Measurements from ENCODE around the gene APH1B.

The APH1B gene

DNA sequence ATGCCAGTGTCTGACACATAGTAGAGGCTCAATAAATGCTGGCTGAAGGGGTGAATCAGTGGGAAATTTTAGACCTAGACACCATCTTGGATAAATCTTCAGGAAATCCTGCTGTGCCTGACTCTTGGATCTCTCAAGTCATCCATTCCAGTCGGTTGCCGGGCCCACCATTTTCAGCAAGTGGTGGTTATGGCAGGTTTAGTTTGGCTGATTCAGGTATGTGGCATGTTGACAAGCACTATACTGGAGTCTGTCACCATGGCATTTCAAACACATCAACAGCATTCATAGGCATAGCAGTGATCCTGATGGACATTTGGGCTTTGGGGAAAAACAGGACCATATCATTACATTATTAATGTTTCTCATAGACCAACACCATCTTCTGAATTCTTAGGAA is 25.7 kb upstream of the APH1B start:
- no peaks in the 10 kb centered on the region for H3K27me3 ChIP-seq (ENCODE audit: control insufficient read depth in 1 of 2, insufficient read depth in 1 of 2, low read length in 2 of 2)
- H2BK120ac ChIP-seq (ENCODE audit: low read depth, low read length): no peak overlapping the region
- H3K9ac ChIP-seq (ENCODE audit: low read length): peak overlapping the region; percentile 79
- peaks cover 16% of the 10 kb centered on the region for H3K79me1 ChIP-seq (replicated peaks; ENCODE audit: low read length, poor library complexity, severe bottlenecking)
- H4K91ac ChIP-seq (ENCODE audit: low read length): peak overlapping the region; percentile 21
- no peak overlapping the region for H3K4ac ChIP-seq (ENCODE audit: low read depth in 1 of 2, low read length in 2 of 2)
- peak overlapping the region; percentile 58 for H2AK5ac ChIP-seq (ENCODE audit: low read length, severe bottlenecking)
- no peak overlapping the region for H3K4me3 ChIP-seq (ENCODE audit: insufficient read depth in 1 of 2, low read depth in 1 of 2, low read length in 2 of 2)
- H3K36me3 ChIP-seq (ENCODE audit: control insufficient read depth in 1 of 2, insufficient read depth in 2 of 2, low read depth in 1 of 2, low read length in 2 of 2): peaks cover 6 to 23% of the 10 kb centered on the region in 2 experiments
- H3K14ac ChIP-seq (ENCODE audit: low read length in 2 of 2): no peak overlapping the region
- H2BK5ac ChIP-seq (ENCODE audit: low read depth, low read length, poor library complexity, severe bottlenecking): no peak overlapping the region
- H2BK12ac ChIP-seq (ENCODE audit: low read length in 2 of 2): no peak overlapping the region
- no CpG with 5 or more reads among the region's 2 CpGs for whole genome bisulfite sequencing
- DNase-seq: no peak
- peaks cover 10% of the 10 kb centered on the region for H3K4me1 ChIP-seq (ENCODE audit: control insufficient read depth, insufficient read depth, low read depth, low read length)
- no peaks in the 10 kb centered on the region for H3K9me3 ChIP-seq (ENCODE audit: control insufficient read depth, low read length)
- H3K18ac ChIP-seq (ENCODE audit: low read depth in 1 of 2, low read length in 2 of 2): no peak overlapping the region
- H3K4me2 ChIP-seq (ENCODE audit: low read length, poor library complexity, severe bottlenecking): no peak overlapping the region
- no peak overlapping the region for H3K23ac ChIP-seq (ENCODE audit: low read length in 2 of 2)
- no peak overlapping the region for H2AFZ ChIP-seq (ENCODE audit: low read depth, low read length)
- peak overlapping the region; percentile 77 for H3K27ac ChIP-seq (ENCODE audit: low read length, poor library complexity, severe bottlenecking)
- H4K8ac ChIP-seq (ENCODE audit: low read length): no peak overlapping the region
- H2BK15ac ChIP-seq (ENCODE audit: low read depth, poor library complexity, severe bottlenecking): no peak overlapping the region

- H2BK120ac ChIP-seq (ENCODE audit: low read depth, low read length): no peak overlapping the region
- DNase-seq: no peak
Observed at GRCh38 chr15:63252292-63252691, 25.1 kb upstream of the APH1B start.

GRCh38 chr15:63254991-63255390 is 22.4 kb upstream of the APH1B start:
- no peak overlapping the region for H2BK15ac ChIP-seq (ENCODE audit: low read depth, poor library complexity, severe bottlenecking)
- peaks cover 2 to 37% of the 10 kb centered on the region in 2 experiments for H3K36me3 ChIP-seq (ENCODE audit: control insufficient read depth in 1 of 2, insufficient read depth in 2 of 2, low read depth in 1 of 2, low read length in 2 of 2)
- peaks cover 12% of the 10 kb centered on the region for H3K79me1 ChIP-seq (replicated peaks; ENCODE audit: low read length, poor library complexity, severe bottlenecking)
- H3K27me3 ChIP-seq (ENCODE audit: control insufficient read depth in 1 of 2, insufficient read depth in 1 of 2, low read length in 2 of 2): no peaks in the 10 kb centered on the region
- no peak overlapping the region for H3K18ac ChIP-seq (ENCODE audit: low read depth in 1 of 2, low read length in 2 of 2)
- no peak overlapping the region for H2AK5ac ChIP-seq (ENCODE audit: low read length, severe bottlenecking)
- no peak for DNase-seq
- no peaks in the 10 kb centered on the region for H3K9me3 ChIP-seq (ENCODE audit: control insufficient read depth, low read length)
- no peak overlapping the region for H3K23ac ChIP-seq (ENCODE audit: low read length in 2 of 2)
- no peak overlapping the region for H3K9ac ChIP-seq (ENCODE audit: low read length)
- no peak overlapping the region for H4K8ac ChIP-seq (ENCODE audit: low read length)
- H3K4me3 ChIP-seq (ENCODE audit: insufficient read depth in 1 of 2, low read depth in 1 of 2, low read length in 2 of 2): no peak overlapping the region
- H2BK12ac ChIP-seq (ENCODE audit: low read length in 2 of 2): no peak overlapping the region
- no peak overlapping the region for H2AFZ ChIP-seq (ENCODE audit: low read depth, low read length)
- WGBS: 90% methylated on average over 2 of the region's 2 CpGs
- no peak overlapping the region for H3K27ac ChIP-seq (ENCODE audit: low read length, poor library complexity, severe bottlenecking)
- no peak overlapping the region for H3K4ac ChIP-seq (ENCODE audit: low read depth in 1 of 2, low read length in 2 of 2)
- H3K14ac ChIP-seq (ENCODE audit: low read length in 2 of 2): no peak overlapping the region
- H2BK5ac ChIP-seq (ENCODE audit: low read depth, low read length, poor library complexity, severe bottlenecking): no peak overlapping the region
- no peak overlapping the region for H3K4me2 ChIP-seq (ENCODE audit: low read length, poor library complexity, severe bottlenecking)
- peaks cover 10% of the 10 kb centered on the region for H3K4me1 ChIP-seq (ENCODE audit: control insufficient read depth, insufficient read depth, low read depth, low read length)
- no peak overlapping the region for H4K91ac ChIP-seq (ENCODE audit: low read length)
- no peak overlapping the region for H2BK120ac ChIP-seq (ENCODE audit: low read depth, low read length)

More at GRCh38 chr15:63252292-63252691, 25.1 kb upstream of the APH1B start:
- peaks cover 3 to 23% of the 10 kb centered on the region in 2 experiments for H3K36me3 ChIP-seq (ENCODE audit: control insufficient read depth in 1 of 2, insufficient read depth in 2 of 2, low read depth in 1 of 2, low read length in 2 of 2)
- H3K23ac ChIP-seq (ENCODE audit: low read length in 2 of 2): no peak overlapping the region
- H3K4me3 ChIP-seq (ENCODE audit: insufficient read depth in 1 of 2, low read depth in 1 of 2, low read length in 2 of 2): no peak overlapping the region
- no peak overlapping the region for H3K4ac ChIP-seq (ENCODE audit: low read depth in 1 of 2, low read length in 2 of 2)
- no peak overlapping the region for H3K14ac ChIP-seq (ENCODE audit: low read length in 2 of 2)
- no peak overlapping the region for H2BK12ac ChIP-seq (ENCODE audit: low read length in 2 of 2)
- no peak overlapping the region for H2BK5ac ChIP-seq (ENCODE audit: low read depth, low read length, poor library complexity, severe bottlenecking)
- no peak overlapping the region for H3K9ac ChIP-seq (ENCODE audit: low read length)
- no peaks in the 10 kb centered on the region for H3K9me3 ChIP-seq (ENCODE audit: control insufficient read depth, low read length)
- WGBS: 92% methylated on average over 1 of the region's 2 CpGs
- no peak overlapping the region for H3K18ac ChIP-seq (ENCODE audit: low read depth in 1 of 2, low read length in 2 of 2)
- H2AFZ ChIP-seq (ENCODE audit: low read depth, low read length): no peak overlapping the region
- no peak overlapping the region for H3K4me2 ChIP-seq (ENCODE audit: low read length, poor library complexity, severe bottlenecking)
- no peak overlapping the region for H2BK15ac ChIP-seq (ENCODE audit: low read depth, poor library complexity, severe bottlenecking)
- no peak overlapping the region for H2AK5ac ChIP-seq (ENCODE audit: low read length, severe bottlenecking)
- peaks cover 16% of the 10 kb centered on the region for H3K79me1 ChIP-seq (replicated peaks; ENCODE audit: low read length, poor library complexity, severe bottlenecking)
- H3K27ac ChIP-seq (ENCODE audit: low read length, poor library complexity, severe bottlenecking): no peak overlapping the region
- H4K8ac ChIP-seq (ENCODE audit: low read length): no peak overlapping the region
- H3K4me1 ChIP-seq (ENCODE audit: control insufficient read depth, insufficient read depth, low read depth, low read length): peaks cover 12% of the 10 kb centered on the region
- H3K27me3 ChIP-seq (ENCODE audit: control insufficient read depth in 1 of 2, insufficient read depth in 1 of 2, low read length in 2 of 2): no peaks in the 10 kb centered on the region
- H4K91ac ChIP-seq (ENCODE audit: low read length): no peak overlapping the region

DNA sequence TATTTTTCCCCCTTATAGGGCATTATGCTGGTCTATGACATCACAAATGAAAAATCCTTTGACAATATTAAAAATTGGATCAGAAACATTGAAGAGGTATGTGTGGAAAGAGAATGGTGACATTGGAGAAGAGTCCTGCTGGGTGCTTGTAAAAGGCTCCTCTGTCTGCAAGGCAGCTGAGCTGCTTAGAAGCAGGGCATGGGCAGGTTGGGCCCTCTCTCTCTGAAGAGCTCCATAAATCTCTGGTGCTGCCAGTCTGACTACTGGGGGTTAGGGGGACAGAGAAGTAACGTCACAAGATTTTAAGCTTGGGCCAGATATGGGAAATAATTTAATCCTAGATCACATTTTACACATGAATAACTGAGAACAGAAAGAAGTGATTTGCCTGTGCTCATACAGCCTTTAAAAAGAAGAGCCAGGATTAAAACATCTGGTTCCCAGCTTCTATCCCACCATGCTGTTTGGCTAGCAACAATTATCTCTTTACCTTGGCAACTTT is 21.9 kb upstream of the APH1B start:
- no peaks in the 10 kb centered on the region for H3K9me3 ChIP-seq (ENCODE audit: control insufficient read depth, low read length)
- peak overlapping the region in 1 of 2 experiments; percentile 41 for H3K4ac ChIP-seq (ENCODE audit: low read depth in 1 of 2, low read length in 2 of 2)
- no peak overlapping the region for H3K4me3 ChIP-seq (ENCODE audit: insufficient read depth in 1 of 2, low read depth in 1 of 2, low read length in 2 of 2)
- peak overlapping the region in 1 of 2 experiments; percentile 64 for H2BK12ac ChIP-seq (ENCODE audit: low read length in 2 of 2)
- H2AFZ ChIP-seq (ENCODE audit: low read depth, low read length): no peak overlapping the region
- no peak overlapping the region for H2BK5ac ChIP-seq (ENCODE audit: low read depth, low read length, poor library complexity, severe bottlenecking)
- WGBS: no CpG with 5 or more reads among the region's 1 CpG
- H3K4me1 ChIP-seq (ENCODE audit: control insufficient read depth, insufficient read depth, low read depth, low read length): peaks cover 9% of the 10 kb centered on the region
- peaks cover 2 to 43% of the 10 kb centered on the region in 2 experiments for H3K36me3 ChIP-seq (ENCODE audit: control insufficient read depth in 1 of 2, insufficient read depth in 2 of 2, low read depth in 1 of 2, low read length in 2 of 2)
- peak overlapping the region; percentile 53 for H3K27ac ChIP-seq (ENCODE audit: low read length, poor library complexity, severe bottlenecking)
- no peak overlapping the region for H2BK120ac ChIP-seq (ENCODE audit: low read depth, low read length)
- no peak overlapping the region for H3K9ac ChIP-seq (ENCODE audit: low read length)
- no peak overlapping the region for H4K91ac ChIP-seq (ENCODE audit: low read length)
- no peak for DNase-seq
- no peak overlapping the region for H4K8ac ChIP-seq (ENCODE audit: low read length)
- H3K4me2 ChIP-seq (ENCODE audit: low read length, poor library complexity, severe bottlenecking): no peak overlapping the region
- no peak overlapping the region for H3K23ac ChIP-seq (ENCODE audit: low read length in 2 of 2)
- H3K14ac ChIP-seq (ENCODE audit: low read length in 2 of 2): no peak overlapping the region
- no peaks in the 10 kb centered on the region for H3K27me3 ChIP-seq (ENCODE audit: control insufficient read depth in 1 of 2, insufficient read depth in 1 of 2, low read length in 2 of 2)
- peaks cover 12% of the 10 kb centered on the region for H3K79me1 ChIP-seq (replicated peaks; ENCODE audit: low read length, poor library complexity, severe bottlenecking)
- H2AK5ac ChIP-seq (ENCODE audit: low read length, severe bottlenecking): peak overlapping the region; percentile 57
- peak overlapping the region in 1 of 2 experiments; percentile 8 for H3K18ac ChIP-seq (ENCODE audit: low read depth in 1 of 2, low read length in 2 of 2)
- H2BK15ac ChIP-seq (ENCODE audit: low read depth, poor library complexity, severe bottlenecking): no peak overlapping the region
